HTERT RPE-1 (cell line): Measurements from ENCODE around the gene AFF2.
"Not testable (repeated sequence)": the region's sequence is repeated elsewhere in the genome, so short reads cannot be mapped to it uniquely, and the experiment has no call there.

Experiments used
- in situ Hi-C: fragments of 300-500 bp; cut with MboI; formaldehyde crosslinking; loops from 4 replicates; pipeline ENCODE4 v1.14.3; 2020; ENCODE audit warnings: low sequenced_read_pairs

AFF2 gene

DNA sequence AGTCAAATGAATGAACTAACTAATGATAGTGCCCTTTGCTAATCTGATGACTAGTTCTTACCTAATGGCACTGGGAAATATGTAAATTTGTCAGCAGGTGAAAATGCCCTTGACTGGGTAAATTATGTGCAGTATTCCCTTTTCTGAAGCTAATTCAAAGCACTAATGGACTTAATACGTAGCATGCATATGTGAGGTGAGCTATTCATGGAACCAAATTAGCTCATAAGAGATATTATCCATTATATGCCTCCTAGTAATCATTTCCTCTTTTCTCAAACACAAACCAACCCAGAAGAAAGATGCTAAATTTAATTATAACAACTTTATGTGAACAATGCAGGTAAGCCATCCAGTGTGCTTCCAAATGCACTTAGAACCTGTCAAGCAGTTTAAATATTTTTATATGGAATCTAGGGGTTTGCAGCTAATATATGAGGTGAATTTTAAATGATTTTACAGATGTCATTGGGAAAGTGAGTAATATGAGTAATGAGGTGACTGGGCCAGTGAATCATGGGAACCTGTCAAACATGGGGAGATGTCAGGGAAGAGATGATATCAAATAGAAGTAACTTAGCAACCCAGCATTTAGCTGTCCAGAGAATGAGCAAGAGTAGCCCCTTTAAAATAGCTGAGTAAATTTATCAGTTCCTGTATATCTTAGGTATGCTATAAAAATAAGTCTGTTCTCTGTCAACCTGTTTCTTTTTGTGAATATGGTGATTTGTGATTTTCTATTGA lies 315.0 kb downstream of the AFF2 start:
- in situ Hi-C loops = no loop called here

DNA sequence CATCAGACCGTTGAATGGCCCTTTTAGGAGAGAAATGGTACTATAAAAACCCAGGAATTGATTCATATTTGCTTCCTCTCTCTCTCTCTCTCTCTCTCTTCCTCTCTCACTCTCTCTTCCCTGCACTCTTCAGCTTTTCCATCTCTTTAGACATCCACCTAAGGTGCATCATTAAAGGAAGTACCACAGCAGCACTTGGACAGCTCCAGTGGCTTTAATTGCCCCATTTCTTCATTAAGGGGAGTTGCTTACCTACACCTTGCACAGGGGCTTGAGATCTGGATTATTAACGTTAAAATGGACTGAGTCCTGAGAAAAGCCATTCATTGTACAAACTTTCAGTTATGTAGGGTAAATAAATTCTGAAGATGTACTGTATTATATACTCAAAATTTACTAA lies 323.6 kb downstream of the AFF2 start:
- in situ Hi-C loops = no loop called here

DNA sequence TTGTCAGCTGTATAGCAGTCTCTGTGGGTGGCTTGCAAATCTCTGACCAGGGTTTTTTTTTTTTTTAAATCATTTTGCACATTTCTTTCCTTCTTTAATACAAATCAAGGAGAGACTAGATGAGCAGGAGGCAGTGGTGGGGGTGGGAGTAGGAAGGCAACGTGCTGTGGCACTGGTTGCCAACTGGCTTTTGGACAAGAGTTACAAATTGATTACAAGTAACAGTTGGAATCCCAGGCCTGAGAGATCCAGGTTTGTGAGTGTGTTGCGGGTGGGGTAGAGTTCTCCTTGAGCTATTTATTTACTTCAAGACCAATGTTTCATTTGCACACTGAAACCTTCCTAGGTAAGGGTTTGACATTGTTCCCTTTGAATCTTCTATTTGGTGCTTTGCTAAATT lies 325.3 kb downstream of the AFF2 start:
- in situ Hi-C loops = no loop called here

DNA sequence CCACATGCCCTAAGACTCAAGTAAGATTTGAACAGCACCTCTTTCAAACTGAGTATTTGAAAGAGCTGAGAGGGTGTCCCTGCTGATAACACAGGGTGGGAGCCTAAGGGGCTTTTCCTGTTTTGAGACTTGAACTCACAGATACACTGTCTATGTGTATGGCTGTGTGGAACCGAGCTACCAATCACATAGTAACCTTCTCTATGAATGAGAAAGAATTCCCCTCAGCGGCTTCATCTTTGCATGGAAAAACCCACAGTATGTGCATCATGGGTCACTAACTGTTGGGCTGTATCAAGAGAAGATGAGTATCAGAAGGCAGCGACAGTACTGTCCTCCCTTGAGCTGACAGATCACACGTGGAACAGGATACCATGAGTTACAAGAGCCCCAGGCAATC lies 336.3 kb downstream of the AFF2 start:
- in situ Hi-C loops = no loop called here

DNA sequence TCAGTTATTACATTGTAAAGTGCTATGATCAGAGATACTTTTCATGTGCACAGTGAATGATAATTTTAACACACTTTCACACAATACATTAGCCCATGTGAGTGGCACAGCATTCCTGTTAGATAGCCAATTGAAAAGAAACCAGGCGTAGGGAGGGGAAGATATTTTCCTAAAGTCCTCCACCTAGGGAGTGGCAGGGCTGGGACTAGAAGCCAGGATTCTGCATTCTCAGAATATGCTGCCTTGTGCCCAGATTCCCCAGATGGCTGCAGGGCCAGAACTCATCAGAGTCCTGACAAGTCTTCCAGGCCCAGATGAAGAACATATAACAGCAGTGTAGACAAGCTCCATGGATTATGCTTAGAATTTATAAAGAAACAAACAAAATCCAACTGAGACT lies 350.2 kb downstream of the AFF2 start:
- in situ Hi-C loops = no loop called here

DNA sequence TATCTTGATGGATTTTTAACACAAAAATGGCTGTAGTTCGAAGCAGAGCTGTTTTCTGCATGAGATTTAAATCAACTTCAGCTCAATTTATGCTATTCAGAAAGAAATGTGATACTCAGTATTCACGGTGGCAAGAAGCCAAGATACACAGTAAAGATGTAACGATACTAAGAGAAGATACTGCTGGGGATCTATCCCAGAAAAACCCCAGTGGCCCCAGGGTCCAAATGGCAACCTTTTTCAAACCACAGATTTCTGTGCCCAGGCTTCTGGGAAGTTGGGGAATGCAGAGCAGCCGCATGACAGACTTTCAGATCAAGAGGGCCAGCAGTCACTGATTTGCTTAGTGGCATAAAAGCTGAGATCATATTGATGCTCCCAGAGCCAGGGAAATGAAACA lies 353.9 kb downstream of the AFF2 start:
- in situ Hi-C loops = no loop called here

DNA sequence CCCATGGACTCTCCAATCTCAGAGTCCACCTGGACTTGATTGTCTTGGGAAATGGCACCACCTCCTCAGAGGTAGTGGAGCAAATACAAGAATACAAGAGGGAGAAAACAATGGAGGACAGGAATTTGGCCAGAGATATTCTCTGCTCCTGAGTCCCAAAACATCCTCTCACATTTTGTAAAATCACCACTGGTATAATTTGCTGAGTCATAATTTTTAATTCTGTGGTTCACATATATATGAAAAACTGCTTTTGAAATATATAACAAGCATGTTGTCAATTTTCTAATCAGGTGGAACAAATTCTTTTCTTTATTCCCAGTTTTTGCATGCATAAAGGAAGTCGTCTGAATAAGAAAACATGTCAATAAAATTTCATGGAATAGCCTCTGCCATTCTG lies 356.1 kb downstream of the AFF2 start:
- in situ Hi-C loops = no loop called here

DNA sequence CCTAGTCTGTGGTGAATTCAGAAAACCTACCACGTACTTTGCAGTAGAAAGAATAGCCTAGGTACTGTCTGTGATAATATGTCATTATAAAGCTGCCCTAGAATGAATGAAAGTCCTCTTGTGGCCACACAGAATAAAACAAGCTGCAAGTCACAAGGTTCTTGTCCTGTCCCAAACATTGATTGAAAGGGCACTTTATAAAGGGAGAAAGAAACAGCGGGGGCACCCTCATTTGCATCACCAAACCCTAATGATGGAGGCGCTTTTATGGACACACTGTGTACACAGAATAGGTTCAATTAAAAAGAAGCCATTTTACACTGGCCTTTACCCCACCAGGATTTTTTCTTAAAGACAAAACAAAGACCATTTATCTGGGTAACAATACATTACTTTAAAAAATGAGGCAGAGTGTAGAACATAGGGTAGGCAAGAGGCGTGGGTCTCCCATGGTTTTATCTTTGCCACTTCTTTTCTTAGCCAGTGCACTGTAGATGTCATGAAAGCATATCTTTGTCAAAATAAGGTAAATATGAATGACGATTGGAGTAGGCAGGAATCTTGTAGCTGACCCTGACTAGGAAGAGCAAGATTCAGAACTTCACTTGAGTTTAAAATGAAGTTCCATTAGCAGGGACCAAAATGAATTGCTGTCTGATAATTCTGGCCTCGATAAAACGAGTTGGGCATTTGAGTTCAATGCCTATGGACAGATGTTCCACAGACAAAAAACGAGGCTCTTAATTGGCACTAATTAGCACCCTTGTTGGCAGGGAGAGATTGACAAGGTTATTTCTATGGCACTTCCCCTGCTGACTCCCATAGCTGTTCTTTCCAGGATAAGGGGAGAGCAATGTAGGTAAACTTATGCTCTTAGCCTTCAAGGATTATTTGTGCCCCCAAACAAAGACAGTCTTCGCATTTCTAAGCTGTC lies 365.1 kb downstream of the AFF2 start:
- in situ Hi-C loops = no loop called here

DNA sequence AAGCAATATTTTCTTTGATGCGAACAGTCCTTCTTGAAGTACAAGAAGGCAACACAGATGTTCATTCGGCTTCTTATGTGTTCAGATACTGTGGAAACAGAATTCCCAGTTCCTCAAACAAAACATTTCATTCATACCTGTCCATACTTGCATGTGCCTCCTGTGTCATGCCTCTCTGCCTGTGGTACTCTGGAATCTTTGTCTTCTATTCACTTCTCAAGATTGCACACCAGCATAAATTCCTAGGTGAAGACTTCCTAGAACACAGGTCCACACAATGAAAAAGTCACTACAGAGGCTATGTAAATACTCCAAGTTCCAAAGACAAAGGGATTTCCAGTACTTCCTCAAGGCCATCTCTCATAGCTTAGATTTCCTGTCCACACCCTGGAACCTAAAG lies 367.2 kb downstream of the AFF2 start:
- in situ Hi-C loops = no loop called here

DNA sequence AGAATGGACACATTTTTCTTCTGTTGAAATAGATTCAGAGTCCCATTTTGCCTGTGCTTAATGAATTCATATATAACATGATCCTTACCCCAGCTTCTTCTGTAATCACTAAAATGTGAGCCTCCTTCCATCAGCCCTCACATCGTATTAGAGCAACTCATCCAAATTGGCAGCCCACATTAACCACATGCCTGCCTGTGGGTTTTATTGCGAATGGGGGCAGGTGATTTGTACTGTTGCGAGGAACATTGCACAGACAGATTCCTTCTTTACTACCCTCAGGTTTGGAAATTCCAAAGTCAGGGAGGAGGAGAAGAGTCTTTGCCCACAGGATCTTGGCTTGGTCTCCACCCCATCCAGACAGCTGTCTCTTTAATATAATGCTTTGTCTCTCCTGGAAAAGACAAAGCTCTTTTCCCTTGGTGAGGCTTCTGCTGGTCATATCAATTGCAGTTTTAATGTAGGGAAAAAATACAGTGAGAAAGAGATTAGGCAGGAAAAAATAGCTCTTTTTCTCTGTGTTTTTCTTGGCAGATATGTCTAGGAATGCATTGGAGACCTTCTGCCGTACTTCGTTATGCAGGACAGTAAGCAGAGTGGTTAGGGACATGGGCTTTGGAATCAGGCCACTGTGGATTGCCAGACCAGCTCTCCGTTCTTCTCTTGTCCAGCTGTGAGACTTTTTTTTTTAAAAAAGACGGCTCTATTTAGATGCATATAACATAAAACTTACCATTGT lies 371.2 kb downstream of the AFF2 start:
- in situ Hi-C loops = no loop called here

DNA sequence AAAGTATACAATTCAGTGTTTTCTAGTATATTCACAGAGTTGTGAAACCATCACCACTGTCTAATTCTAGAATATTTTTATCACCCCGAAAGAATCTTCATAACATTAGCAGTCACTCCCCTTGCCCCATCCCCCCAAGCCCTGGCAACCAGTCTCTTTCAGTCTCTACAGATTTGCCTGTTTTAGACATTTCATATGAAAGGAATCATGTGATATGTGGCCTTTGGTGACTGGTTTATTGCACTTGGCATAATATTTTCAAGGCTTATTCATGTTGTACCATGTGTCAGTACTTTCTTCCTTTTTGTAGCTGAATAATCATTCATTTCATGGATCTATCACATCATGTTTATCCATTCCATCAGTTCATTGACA lies 371.7 kb downstream of the AFF2 start:
- in situ Hi-C loops = no loop called here

DNA sequence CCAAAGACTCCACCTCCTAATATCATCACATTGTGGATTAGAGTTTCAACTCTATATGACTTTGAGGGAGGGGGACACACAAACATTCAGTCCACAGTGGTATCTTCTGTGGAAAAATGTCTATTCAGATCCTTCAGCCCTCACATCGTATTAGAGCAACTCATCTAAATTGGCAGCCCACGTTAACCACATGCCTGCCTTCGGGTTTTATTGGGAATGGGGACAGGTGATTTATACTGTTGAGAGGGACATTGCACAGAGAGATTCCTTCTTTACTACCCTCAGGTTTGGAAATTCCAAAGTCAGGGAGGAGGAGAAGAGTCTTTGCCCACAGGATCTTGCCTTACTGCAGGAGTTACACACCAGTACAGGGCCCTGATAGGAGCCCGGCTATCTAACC lies 372.5 kb downstream of the AFF2 start:
- in situ Hi-C loops = no loop called here

DNA sequence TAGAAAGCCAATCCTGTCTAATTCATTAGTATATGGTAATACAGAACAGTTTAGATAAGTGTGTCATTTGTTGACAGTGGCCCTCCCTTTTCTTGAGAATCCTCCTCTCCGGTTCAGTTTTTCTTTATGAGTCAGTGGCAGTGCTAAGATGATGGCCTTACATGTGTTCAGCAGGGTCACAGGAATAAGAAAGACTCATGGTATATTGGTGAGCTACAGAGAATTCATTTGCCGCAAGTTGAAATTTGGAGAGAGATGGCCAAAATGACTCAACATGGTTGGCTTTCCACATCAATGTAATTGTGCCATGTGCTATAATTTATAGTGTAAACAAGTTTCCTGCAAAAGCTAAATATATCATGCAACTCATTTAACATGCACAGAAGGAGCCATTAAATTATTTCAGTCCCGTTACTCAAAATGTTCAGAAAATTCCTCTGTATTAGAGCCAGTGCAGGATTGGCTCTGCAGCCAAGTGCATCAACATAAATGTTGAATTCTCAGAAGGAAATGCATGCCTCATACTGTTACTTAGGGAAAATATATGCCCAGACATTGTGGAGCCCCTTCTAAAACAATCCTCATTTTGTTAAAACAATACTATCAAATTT lies 374.3 kb downstream of the AFF2 start:
- in situ Hi-C loops = no loop called here

DNA sequence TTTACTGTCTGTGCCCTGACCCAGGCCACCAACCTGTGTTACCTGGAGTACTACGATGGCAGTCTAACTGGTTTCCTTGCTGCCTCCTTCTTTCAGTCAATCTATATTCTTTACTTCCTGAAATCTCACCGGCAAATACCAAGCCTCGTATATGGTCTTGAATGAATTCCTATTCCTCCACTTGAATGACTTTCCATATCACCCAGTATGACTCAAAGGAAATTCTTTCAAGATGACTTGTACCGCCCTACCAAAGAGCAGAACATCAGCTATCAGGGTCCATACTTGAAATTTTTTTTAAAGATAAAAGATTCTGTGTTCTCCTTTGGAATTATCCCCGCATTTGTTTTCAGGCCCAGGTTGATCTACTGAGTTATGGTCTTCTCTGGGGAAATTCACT lies 378.0 kb downstream of the AFF2 start:
- in situ Hi-C loops = no loop called here

DNA sequence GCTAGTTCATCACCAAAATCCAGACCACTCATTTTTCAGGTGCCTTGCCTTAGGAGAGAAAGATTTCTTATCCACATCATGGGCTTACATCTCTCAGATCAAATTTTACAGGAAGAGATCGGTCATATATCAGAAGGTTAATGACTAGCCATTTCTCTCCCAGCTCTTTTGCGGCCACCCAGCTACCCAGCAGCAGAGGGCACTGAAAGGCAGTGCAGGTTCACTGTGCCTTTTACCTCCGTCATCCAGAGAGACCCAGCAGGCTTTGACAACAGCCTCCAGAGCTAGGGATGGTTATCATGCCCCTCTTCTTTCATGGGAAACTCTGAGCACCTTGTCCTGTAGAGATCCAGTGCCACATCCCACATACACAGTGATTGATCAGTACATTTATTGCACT lies 384.8 kb downstream of the AFF2 start:
- in situ Hi-C loops = no loop called here

DNA sequence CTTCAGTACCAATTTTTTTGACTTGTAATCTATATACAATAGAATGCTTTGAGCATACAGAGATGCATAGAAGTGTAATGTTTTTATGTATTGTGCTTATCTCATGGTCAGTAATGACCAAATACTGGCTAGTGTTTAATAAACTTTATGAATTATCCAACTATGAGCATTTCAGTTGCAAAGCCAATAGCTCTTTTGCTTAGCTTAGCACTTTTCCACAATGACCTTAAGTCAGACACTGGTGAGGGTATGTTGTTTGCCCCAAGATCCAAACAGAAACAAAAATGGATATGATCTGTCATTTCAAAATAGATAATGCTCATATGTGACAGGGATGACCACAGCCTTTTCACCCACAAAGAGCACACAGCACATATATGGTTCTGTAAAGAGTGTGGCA lies 393.0 kb downstream of the AFF2 start:
- in situ Hi-C loops = no loop called here

DNA sequence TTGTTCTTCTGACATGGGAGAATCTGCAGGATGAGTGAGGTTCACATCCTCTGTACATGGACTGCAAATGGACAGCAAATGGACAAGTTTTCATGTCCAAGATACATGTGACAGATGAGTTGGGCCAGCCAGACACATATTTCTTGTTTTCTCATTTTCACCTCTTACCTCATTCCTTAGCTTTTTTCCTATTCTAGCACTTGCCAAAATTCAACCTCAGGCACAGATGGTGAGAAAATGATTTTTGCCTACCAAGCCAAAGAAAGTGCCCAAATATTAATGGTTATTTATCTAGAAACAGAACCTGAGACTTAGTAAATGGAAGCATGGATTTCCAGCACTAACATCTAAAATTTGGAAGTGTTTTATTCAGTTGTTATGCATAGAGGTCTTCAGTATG lies 402.2 kb downstream of the AFF2 start:
- in situ Hi-C loops = no loop called here

DNA sequence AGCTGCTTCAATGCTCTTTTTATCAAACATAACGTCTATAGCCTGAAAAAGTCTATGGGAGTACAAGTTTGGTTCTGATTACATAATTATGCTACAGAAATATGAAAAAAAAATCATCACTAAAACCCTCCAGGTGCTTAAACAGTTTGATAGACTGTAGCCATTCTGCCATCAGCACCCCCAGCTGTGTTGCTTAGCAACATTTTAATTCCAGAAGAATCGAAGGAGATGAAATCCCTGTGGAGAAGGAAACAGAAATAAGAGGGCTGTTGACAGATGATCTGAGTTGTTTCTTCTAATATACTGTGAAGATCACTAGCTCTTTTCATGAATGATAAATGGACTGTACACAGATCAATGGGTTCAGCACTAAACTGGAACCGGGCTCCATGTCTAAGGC lies 402.8 kb downstream of the AFF2 start:
- in situ Hi-C loops = no loop called here

DNA sequence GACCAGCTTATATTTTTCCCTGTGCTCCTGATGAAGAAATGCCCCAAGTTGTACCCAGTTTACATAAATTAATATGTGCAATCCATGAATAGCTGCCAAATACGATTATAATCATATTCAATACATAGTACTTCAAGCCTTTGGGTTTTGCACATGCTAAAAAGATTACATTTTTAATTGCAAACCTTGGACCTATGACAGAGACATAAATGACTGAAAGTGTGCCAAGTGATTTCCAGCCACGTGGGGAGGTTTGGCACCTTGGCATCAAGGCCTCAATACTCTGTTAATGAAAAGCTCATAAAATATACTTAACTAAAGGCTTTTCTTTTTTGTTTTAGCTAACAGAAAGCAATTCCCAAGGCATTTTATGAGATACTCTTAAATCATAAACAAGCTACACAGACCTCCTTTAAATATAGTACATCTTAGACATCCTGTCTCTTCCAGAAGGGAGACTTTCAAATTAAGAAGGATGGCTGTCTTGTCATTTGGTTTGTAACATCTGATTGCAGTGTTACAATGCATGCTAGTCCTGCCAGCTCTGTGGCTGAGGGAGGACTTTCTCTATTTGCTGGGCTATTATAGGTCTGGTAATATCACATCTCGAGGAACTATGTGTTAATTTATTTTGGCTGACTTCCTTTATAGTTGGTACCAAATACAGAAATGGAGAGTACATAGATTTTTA lies 404.1 kb downstream of the AFF2 start:
- in situ Hi-C loops = no loop called here

DNA sequence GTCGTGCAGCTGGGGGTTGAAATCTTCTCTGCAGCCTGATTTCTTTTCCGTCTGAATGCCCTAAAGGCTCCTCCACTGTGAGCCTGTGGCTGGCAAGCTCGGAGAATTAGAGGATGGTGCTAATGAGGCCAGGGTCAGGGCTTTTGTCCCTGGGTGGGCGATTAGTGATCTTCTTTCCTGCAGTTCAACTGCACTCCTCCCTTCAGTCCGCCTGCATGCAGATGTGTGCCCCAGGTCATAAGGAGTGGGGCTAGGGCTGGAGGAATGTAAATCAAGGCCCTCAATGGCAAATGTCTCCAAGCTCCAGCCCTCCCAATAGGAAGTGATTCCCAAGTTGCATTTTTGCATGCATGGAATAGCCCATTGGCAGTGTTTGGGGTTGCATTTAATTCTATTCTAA lies 405.0 kb downstream of the AFF2 start:
- in situ Hi-C loops = no loop called here

DNA sequence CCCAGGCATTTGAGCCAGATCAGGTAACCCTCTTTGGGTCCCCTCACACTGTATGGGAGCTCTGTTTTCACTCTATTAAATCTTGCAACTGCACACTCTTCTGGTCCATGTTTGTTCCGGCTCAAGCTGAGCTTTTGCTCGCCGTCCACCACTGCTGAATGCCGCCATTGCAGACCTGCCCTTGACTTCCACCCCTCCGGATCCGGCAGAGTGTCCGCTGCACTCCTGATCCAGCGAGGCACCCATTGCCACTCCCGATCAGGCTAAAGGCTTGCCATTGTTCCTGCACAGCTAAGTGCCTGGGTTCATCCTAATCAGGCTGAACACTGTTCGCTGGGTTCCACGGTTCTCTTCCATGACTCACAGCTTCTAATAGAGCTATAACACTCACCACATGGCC lies 406.2 kb downstream of the AFF2 start:
- in situ Hi-C loops = not testable (repeated sequence)
